SK-N-SH (cell line): ENCODE results near the gene UVRAG. TPM values are rescaled to one million over a fixed set of nuclear protein-coding genes. Genes with fewer than 3 reads are reported as not detected.

ENCODE experiments used
- CTCF ChIA-PET: fragments of 300-600, 350-600 bp; formaldehyde crosslinking; extraction: SDS; loops from one replicate; lab custom pipeline; 2021; lab: Yijun Ruan, JAX
- POLR2A ChIA-PET: fragments of 350-600 bp; sonication (Branson Sonifier 250); formaldehyde crosslinking; extraction: SDS; loops from one replicate; lab custom pipeline; 2020; ENCODE audit warnings: antibody characterized with exemption, inconsistent platforms; lab: Yijun Ruan, JAX
- DNase-seq: peaks from one replicate; pipeline ENCODE4 v3.0.0; 2012
- H2AFZ ChIP-seq: fragments of 200-600 bp; sonication (generic); 2 replicates; pipeline ENCODE4 v1.8.1; 2016; ENCODE audit warnings: antibody characterized with exemption, mild to moderate bottlenecking, low read depth
- H3F3A ChIP-seq: fragments of 200-600 bp; sonication (generic); replicated peaks from 2 replicates; pipeline ENCODE3; 2016; ENCODE audit warnings: antibody characterized with exemption, mild to moderate bottlenecking; ENCODE audit not compliant: insufficient read depth
- H3K27ac ChIP-seq, 2 experiments: fragments of 200-500 bp in 1 of 2; fragments of 200-600 bp in 1 of 2; sonication (Bioruptor generic) in 1 of 2; sonication (generic), shearing (Covaris generic) in 1 of 2; 2 replicates each; pipeline versions ENCODE4 v1.5.1 to v1.6.1; 2014 to 2016; ENCODE audit warnings: low read depth in 2 of 2, inconsistent platforms in 1 of 2, low read length in 1 of 2, mild to moderate bottlenecking in 1 of 2, mixed read lengths in 1 of 2
- H3K27me3 ChIP-seq: fragments of 200-600 bp; sonication (generic), shearing (Covaris generic); 2 replicates; pipeline ENCODE4 v1.6.1; 2016; ENCODE audit warnings: mixed run types; ENCODE audit not compliant: insufficient read depth
- H3K36me3 ChIP-seq, 2 experiments: fragments of 200-500 bp in 1 of 2; fragments of 200-600 bp in 1 of 2; sonication (Bioruptor generic) in 1 of 2; sonication (generic) in 1 of 2; replicated peaks in 1 of 2; 2 replicates each; pipeline versions ENCODE3 to v1.5.1; 2014 to 2016; ENCODE audit warnings: low read length in 1 of 2, mild to moderate bottlenecking in 1 of 2; ENCODE audit not compliant: insufficient read depth in 2 of 2, control insufficient read depth in 1 of 2
- H3K4me1 ChIP-seq, 2 experiments: fragments of 200-500 bp in 1 of 2; fragments of 200-600 bp in 1 of 2; sonication (Bioruptor generic) in 1 of 2; sonication (generic), shearing (Covaris generic) in 1 of 2; 2 replicates each; pipeline versions ENCODE4 v1.5.1 to v1.6.1; 2014 to 2016; ENCODE audit warnings: low read depth in 1 of 2, low read length in 1 of 2, mixed run types in 1 of 2; ENCODE audit not compliant: insufficient read depth in 2 of 2, control insufficient read depth in 1 of 2
- H3K4me2 ChIP-seq: fragments of 200-600 bp; sonication (generic), shearing (Covaris generic); 2 replicates; pipeline ENCODE4 v1.6.1; 2017; ENCODE audit warnings: mixed run types
- H3K4me3 ChIP-seq, 2 experiments: fragments of 200-500 bp in 1 of 2; fragments of 200-600 bp in 1 of 2; sonication (Bioruptor generic) in 1 of 2; sonication (generic), shearing (Covaris generic) in 1 of 2; 2 replicates each; pipeline versions ENCODE4 v1.5.1 to v1.8.1; 2014 to 2016; ENCODE audit warnings: low read depth in 2 of 2, inconsistent platforms in 1 of 2, low read length in 1 of 2, mild to moderate bottlenecking in 1 of 2, mixed read lengths in 1 of 2, moderate library complexity in 1 of 2
- H3K79me2 ChIP-seq: fragments of 200-600 bp; sonication (generic); 2 replicates; pipeline ENCODE4 v1.8.1; 2017; ENCODE audit warnings: mild to moderate bottlenecking; ENCODE audit not compliant: insufficient read depth
- H3K9ac ChIP-seq: fragments of 200-600 bp; sonication (generic); 2 replicates; pipeline ENCODE4 v1.6.1; 2017; ENCODE audit warnings: mixed run types
- H3K9me2 ChIP-seq: fragments of 200-600 bp; sonication (generic); 2 replicates; pipeline ENCODE4 v1.6.1; 2017; ENCODE audit warnings: mixed run types
- H3K9me3 ChIP-seq: fragments of 200-600 bp; sonication (generic); 2 replicates; pipeline ENCODE4 v1.6.1; 2017; ENCODE audit warnings: mixed run types, mild to moderate bottlenecking, moderate library complexity
- H4K20me1 ChIP-seq: fragments of 200-600 bp; sonication (generic); 2 replicates; pipeline ENCODE4 v1.6.1; 2017; ENCODE audit warnings: mild to moderate bottlenecking, mixed run types; ENCODE audit not compliant: insufficient read depth
- CHD2 ChIP-seq: fragments of 150-350 bp; IDR thresholded peaks from 2 replicates; pipeline ENCODE4 v1.6.1; 2018; ENCODE audit warnings: low read length; ENCODE audit not compliant: partially characterized antibody
- EP300 ChIP-seq, 2 experiments: IDR thresholded peaks; 2 replicates each; pipeline versions ENCODE4 v1.4.0 to v1.6.1; 2012; ENCODE audit warnings: borderline replicate concordance in 1 of 2, low read depth in 1 of 2, low read length in 1 of 2
- EZH2phosphoT487 ChIP-seq: fragments of 200-600 bp; sonication (generic); IDR thresholded peaks from 2 replicates; pipeline ENCODE4 v1.6.1; 2017; ENCODE audit warnings: low read depth, mixed run types, mild to moderate bottlenecking, antibody characterized with exemption, moderate library complexity, borderline replicate concordance
- FOXJ3 ChIP-seq: sonication (generic); formaldehyde crosslinking; IDR thresholded peaks from 2 replicates; pipeline ENCODE4 v1.5.1; 2020; ENCODE audit warnings: mild to moderate bottlenecking, missing genetic modification reagents
- GATA2 ChIP-seq: sonication (generic); formaldehyde crosslinking; IDR thresholded peaks from 2 replicates; pipeline ENCODE4 v1.5.0; 2020; ENCODE audit warnings: mild to moderate bottlenecking, missing genetic modification reagents
- POLR2AphosphoS5 ChIP-seq: IDR thresholded peaks from 2 replicates; pipeline ENCODE4 v1.6.1; 2012; ENCODE audit warnings: low read depth, low read length
- RCOR1 ChIP-seq: fragments of 150-350 bp; IDR thresholded peaks from 2 replicates; pipeline ENCODE4 v1.6.1; 2017; ENCODE audit warnings: antibody characterized with exemption, low read length
- SIN3A ChIP-seq: IDR thresholded peaks from 2 replicates; pipeline ENCODE4 v1.6.1; 2012; ENCODE audit warnings: low read depth, mild to moderate bottlenecking, low read length, moderate library complexity, borderline replicate concordance
- TAF1 ChIP-seq: IDR thresholded peaks from 2 replicates; pipeline ENCODE4 v1.6.1; 2012; ENCODE audit warnings: low read depth, mild to moderate bottlenecking, low read length, moderate library complexity, borderline replicate concordance
- TCF12 ChIP-seq: IDR thresholded peaks from 2 replicates; pipeline ENCODE4 v1.4.0; 2012
- YY1 ChIP-seq: IDR thresholded peaks from 2 replicates; pipeline ENCODE4 v1.4.0; 2012; ENCODE audit warnings: low read depth, mild to moderate bottlenecking
- WGBS: methylation state at CpG from one replicate; pipeline ENCODE4 v1.1.6; 2017; ENCODE audit warnings: low lambda C conversion rate; 5-methylcytosine and 5-hydroxymethylcytosine counted together
- polyA plus RNA-seq, 3 experiments: library from polyadenylated mRNA; depleted of rRNA; stranded (reverse); fragments of >200 nt; gene quantifications; 2 replicates each; pipeline ENCODE4 v1.2.3, GENCODE V29; 2012
- TF ChIP-seq, protein P1 (sequence below): fragments of 150-350 bp; IDR thresholded peaks from 2 replicates; pipeline ENCODE4 v1.6.1; 2016; ENCODE audit warnings: mild to moderate bottlenecking, low read depth, low read length
- TF ChIP-seq, protein P2 (sequence below): IDR thresholded peaks from 2 replicates; pipeline ENCODE4 v1.6.1; 2012; ENCODE audit warnings: mild to moderate bottlenecking, low read depth, low read length, moderate library complexity

The UVRAG gene
- polyA plus RNA-seq, 1 of the 3 experiments (the other 2 are of a cell fraction), result 5.8 TPM

DNA sequence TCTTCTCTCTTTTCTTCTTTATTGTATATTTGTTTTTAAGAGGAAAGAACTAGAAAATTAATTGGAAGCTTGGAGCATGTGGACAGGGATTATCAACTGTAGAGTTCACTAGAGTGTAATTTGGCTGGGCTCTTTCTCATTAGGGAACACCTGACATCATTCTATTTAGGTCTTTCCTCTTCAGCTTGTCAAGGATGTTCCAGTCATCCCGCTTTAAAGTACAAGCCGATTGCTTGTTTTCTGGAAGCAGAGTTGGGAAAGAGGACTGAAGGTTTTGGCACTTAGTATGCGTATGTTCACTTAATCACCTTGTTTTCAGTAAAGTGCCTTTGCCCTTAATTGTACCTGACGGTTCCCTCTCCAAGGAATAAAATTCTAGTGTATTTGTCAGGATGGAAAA lies 279.7 kb downstream of the UVRAG start:
- no peaks in the 10 kb centered on the region for H3F3A ChIP-seq
- no peak overlapping the region for H2AFZ ChIP-seq
- H3K36me3 ChIP-seq, result peaks cover 2 to 9% of the 10 kb centered on the region in 2 experiments
- WGBS, result 98% methylated on average over 4 of the region's 4 CpGs
- no peaks in the 10 kb centered on the region for H4K20me1 ChIP-seq
- no peak for DNase-seq
- ChIA-PET CTCF (interaction anchor here (0.6 kb wide), 1 partner anchor 389 kb away, joined by 3 read pairs; no protein-coding TSS in a partner anchor), POLR2A (no interaction called here)
- H3K79me2 ChIP-seq, result no peaks in the 10 kb centered on the region
- H3K4me1 ChIP-seq, result peaks cover 0 to 4% of the 10 kb centered on the region in 2 experiments; a peak in 2 of 4 replicates
- H3K9me3 ChIP-seq, result peaks cover 5% of the 10 kb centered on the region; the same call in 1 of the 2 replicates
- H3K9ac ChIP-seq, result no peak overlapping the region
- no peak overlapping the region for H3K27ac ChIP-seq
- no peaks in the 10 kb centered on the region for H3K27me3 ChIP-seq
- TF ChIP-seq TAF1 (no peak), EZH2phosphoT487 (no peak), RCOR1 (no peak), EP300 (IDR thresholded peaks at IDR 0.05; ENCODE audit: borderline replicate concordance in 1 of 2, low read depth in 1 of 2, low read length in 1 of 2) (no peak), YY1 (no peak), CHD2 (no peak), POLR2AphosphoS5 (no peak), SIN3A (no peak), GATA2 (no peak), FOXJ3 (CRISPR knock-in tag) (no peak), TCF12 (no peak)
- TF ChIP-seq, protein P1, sequence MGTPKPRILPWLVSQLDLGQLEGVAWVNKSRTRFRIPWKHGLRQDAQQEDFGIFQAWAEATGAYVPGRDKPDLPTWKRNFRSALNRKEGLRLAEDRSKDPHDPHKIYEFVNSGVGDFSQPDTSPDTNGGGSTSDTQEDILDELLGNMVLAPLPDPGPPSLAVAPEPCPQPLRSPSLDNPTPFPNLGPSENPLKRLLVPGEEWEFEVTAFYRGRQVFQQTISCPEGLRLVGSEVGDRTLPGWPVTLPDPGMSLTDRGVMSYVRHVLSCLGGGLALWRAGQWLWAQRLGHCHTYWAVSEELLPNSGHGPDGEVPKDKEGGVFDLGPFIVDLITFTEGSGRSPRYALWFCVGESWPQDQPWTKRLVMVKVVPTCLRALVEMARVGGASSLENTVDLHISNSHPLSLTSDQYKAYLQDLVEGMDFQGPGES, result no peak
- TF ChIP-seq, protein P2, sequence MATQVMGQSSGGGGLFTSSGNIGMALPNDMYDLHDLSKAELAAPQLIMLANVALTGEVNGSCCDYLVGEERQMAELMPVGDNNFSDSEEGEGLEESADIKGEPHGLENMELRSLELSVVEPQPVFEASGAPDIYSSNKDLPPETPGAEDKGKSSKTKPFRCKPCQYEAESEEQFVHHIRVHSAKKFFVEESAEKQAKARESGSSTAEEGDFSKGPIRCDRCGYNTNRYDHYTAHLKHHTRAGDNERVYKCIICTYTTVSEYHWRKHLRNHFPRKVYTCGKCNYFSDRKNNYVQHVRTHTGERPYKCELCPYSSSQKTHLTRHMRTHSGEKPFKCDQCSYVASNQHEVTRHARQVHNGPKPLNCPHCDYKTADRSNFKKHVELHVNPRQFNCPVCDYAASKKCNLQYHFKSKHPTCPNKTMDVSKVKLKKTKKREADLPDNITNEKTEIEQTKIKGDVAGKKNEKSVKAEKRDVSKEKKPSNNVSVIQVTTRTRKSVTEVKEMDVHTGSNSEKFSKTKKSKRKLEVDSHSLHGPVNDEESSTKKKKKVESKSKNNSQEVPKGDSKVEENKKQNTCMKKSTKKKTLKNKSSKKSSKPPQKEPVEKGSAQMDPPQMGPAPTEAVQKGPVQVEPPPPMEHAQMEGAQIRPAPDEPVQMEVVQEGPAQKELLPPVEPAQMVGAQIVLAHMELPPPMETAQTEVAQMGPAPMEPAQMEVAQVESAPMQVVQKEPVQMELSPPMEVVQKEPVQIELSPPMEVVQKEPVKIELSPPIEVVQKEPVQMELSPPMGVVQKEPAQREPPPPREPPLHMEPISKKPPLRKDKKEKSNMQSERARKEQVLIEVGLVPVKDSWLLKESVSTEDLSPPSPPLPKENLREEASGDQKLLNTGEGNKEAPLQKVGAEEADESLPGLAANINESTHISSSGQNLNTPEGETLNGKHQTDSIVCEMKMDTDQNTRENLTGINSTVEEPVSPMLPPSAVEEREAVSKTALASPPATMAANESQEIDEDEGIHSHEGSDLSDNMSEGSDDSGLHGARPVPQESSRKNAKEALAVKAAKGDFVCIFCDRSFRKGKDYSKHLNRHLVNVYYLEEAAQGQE, result no peak
- H3K4me3 ChIP-seq, result no peak overlapping the region
- H3K4me2 ChIP-seq, result no peak overlapping the region
- H3K9me2 ChIP-seq, result no peaks in the 10 kb centered on the region
